ENCODE measurements around the gene WDR5.

DNA sequence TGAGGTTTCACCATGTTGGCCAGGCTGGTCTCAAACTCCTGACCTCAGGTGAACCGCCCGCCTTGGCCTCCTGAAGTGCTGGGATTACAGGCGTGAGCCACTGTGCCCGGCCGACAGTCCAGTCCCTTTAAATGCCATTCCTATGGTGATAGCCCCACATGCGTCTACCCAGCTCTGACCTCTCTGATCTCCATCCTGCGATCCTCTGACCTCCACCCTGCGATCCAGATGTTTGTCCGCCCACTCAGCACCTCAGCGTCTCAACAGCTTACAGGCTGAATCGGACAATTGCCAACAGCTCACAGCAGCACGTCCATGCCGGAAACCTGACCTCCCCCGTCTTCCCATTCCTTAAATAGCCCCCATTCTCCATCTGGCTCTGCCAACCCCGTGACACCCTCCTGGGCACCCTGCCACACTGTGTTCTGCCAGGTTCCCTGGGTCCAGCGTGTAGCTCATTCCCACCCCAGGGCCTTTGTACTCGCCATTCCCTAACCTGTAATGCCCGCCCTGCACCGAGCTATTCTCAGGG lies 72.5 kb downstream of the WDR5 start:
- TF ChIP-seq EZH2 (IDR thresholded peaks at IDR 0.05; ENCODE audit: insufficient read depth, poor library complexity, severe bottlenecking), result no peak
- no peak for TF ChIP-seq EZH2phosphoT487 (IDR thresholded peaks at IDR 0.05; ENCODE audit: insufficient read depth, low read depth)

Measured in GM23248 (cell line).